Psoas muscle (tissue), 8 donors: Measurements from ENCODE around the gene MTOR. TPM values are rescaled to one million over a fixed set of nuclear protein-coding genes. Genes with fewer than 3 reads are reported as not detected.
"Not testable (repeated sequence)": the region's sequence is repeated elsewhere in the genome, so short reads cannot be mapped to it uniquely, and the experiment has no call there.

Experiments
- ATAC-seq, 4 donors: fragments of 200-7000 bp; cut with Tn5 transposase; one replicate each; pipeline ENCODE4 v1.9.1; 2020; ENCODE audit warnings: moderate library complexity in 3 of 4, mild to moderate bottlenecking in 2 of 4
- DNase-seq, 2 donors: peaks; one replicate each; pipeline ENCODE4 v3.0.0-alpha.2; 2020
- H3K27ac ChIP-seq: fragments of 200-600 bp; one replicate; pipeline ENCODE4 v1.8.0; 2022
- H3K27me3 ChIP-seq, 3 donors: fragments of 200-600 bp in 1 of 3; one replicate each; pipeline versions ENCODE4 v1.6.1 to v1.8.0; 2013 to 2022; ENCODE audit warnings: low read length in 2 of 3, mild to moderate bottlenecking in 2 of 3, moderate library complexity in 1 of 3; ENCODE audit not compliant: insufficient read depth in 3 of 3
- H3K36me3 ChIP-seq, 2 donors: fragments of 200-600 bp in 1 of 2; one replicate each; pipeline versions ENCODE4 v1.6.1 to v1.8.0; 2013 to 2022; ENCODE audit warnings: low read depth in 1 of 2, mild to moderate bottlenecking in 1 of 2, moderate library complexity in 1 of 2; ENCODE audit not compliant: insufficient read depth in 1 of 2
- H3K4me1 ChIP-seq: fragments of 200-600 bp; one replicate; pipeline ENCODE4 v1.8.0; 2022
- H3K4me3 ChIP-seq: fragments of 200-600 bp; one replicate; pipeline ENCODE4 v1.8.0; 2022; ENCODE audit warnings: mild to moderate bottlenecking
- H3K9me3 ChIP-seq: fragments of 200-600 bp; one replicate; pipeline ENCODE4 v1.8.0; 2022
- WGBS, 3 donors: extraction: QIAGEN DNeasy Blood & Tissue Kit; methylation state at CpG; one replicate each; pipeline versions ENCODE4 v1.1.6 to v1.1.7; 2013; 5-methylcytosine and 5-hydroxymethylcytosine counted together
- intact Hi-C, 2 donors: fragments of 100-400 bp; cut with DNase I; formaldehyde crosslinking; loops; one replicate each; pipeline versions ENCODE4 v1.11.0 to v1.14.2; 2022
- long read RNA-seq, 2 donors: library from polyadenylated mRNA; unstranded; transcript quantifications; one replicate each; pipeline ENCODE4 v2.0.0, GENCODE V29; 2021
- polyA plus RNA-seq, 3 donors: library from polyadenylated mRNA; stranded (reverse); fragments of 200-250 nt; gene quantifications; one replicate each; pipeline ENCODE4 v1.2.3, GENCODE V29; 2013
- total RNA-seq, 4 donors: library from RNA; stranded (reverse); fragmentation: NEBNext Ultra II Directional in 2 of 4; extraction: Animal tissue kit (Norgen Biotek cat#: 25700) in 2 of 4; gene quantifications; one replicate each; pipeline versions ENCODE4 v1.2.1 to v1.2.4, GENCODE V29; 2021 to 2023
- TF ChIP-seq, protein P1 (sequence below): fragments of 200-600 bp; IDR thresholded peaks from one replicate; pipeline ENCODE4 v1.8.0; 2022; ENCODE audit warnings: antibody characterized with exemption
- donor health status: healthy with polysubstance abuse.
- donor health status: DM: no; HTN: no; CAD: no; lungs with moderate emphysema.
- donor health status: Bipolar disorder and iron deficiency.
- donor health status: healthy.
- donor health status: DM: yes; HTN: yes; CAD: no.
- donor health status: DM: no; HTN: no; CAD: no.
- donor health status: DM: no; HTN: no; CAD: no.
- donor health status: DM: yes; HTN: yes; CAD: no.

MTOR gene
- total RNA-seq (10 to 100 TPM; 35.0 to 50.8 (median 47.1) TPM), polyA plus RNA-seq (10 to 100 TPM; 24.0 to 44.0 (median 33.7) TPM)
- long read RNA-seq, donor 1, full-length matches to known transcripts, result 1 of 19 reads
- long read RNA-seq, donor 1, partial matches to known transcripts, result 17 of 19 reads
- long read RNA-seq, donor 1, other reads (novel, unspliced or antisense), result 1 of 19 reads
- long read RNA-seq, donor 2, full-length matches to known transcripts, result 4 of 54 reads
- long read RNA-seq, donor 2, partial matches to known transcripts, result 36 of 54 reads
- long read RNA-seq, donor 2, other reads (novel, unspliced or antisense), result 14 of 54 reads

DNA sequence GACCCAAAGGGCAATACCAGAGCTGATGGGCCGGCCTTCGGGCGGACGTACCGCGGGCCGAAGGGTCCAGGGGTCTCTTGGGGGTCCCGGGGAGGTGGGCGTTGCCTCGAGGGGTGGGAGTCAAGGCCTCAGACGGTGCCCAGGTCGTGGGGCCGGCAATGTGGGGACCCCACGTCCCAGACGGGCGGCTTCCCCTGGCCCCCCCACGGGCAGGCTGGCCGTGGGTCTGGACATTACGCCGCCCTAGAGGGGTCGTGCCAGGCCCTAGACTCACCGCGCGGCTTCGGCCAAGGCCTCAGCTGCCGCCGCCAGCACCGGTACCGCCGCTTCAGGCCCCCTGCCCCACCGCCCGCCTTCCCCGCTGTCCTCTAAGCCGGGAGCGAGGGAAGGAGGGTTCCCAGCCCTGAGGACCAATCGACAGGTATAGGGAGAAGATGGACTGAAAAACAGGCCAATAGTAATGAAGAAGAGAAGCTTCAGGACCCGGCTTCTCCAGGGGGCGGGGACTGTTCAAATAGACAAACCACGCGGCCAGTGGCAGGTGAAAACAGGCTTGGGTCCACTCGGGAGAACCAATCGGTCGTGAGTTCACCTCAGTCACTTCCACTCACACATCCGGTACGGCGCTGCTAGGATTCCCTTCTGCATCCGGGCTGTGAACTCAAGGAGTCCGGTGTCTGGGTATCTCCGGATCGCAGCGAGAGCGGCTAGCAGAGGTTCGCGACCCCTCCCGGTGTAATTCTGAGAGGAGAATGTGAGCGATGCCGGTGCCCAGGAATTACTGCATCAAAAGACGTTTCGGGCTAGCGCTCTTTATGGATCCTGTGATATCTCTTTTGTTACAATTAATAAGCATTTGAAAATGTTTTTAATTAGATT, at the start of gene MTOR:
Gene MTOR (minus strand): TSS at position 381 of the 879 bp plus-strand sequence. CDS start 3,142 bp downstream, outside the sequence.
- DNase-seq, result peak; percentile 98
- TF ChIP-seq, protein P1, sequence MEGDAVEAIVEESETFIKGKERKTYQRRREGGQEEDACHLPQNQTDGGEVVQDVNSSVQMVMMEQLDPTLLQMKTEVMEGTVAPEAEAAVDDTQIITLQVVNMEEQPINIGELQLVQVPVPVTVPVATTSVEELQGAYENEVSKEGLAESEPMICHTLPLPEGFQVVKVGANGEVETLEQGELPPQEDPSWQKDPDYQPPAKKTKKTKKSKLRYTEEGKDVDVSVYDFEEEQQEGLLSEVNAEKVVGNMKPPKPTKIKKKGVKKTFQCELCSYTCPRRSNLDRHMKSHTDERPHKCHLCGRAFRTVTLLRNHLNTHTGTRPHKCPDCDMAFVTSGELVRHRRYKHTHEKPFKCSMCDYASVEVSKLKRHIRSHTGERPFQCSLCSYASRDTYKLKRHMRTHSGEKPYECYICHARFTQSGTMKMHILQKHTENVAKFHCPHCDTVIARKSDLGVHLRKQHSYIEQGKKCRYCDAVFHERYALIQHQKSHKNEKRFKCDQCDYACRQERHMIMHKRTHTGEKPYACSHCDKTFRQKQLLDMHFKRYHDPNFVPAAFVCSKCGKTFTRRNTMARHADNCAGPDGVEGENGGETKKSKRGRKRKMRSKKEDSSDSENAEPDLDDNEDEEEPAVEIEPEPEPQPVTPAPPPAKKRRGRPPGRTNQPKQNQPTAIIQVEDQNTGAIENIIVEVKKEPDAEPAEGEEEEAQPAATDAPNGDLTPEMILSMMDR, result peak; percentile 21
- Histone ChIP-seq H3K4me3 (peak within 1 kb of the TSS; percentile 100), H3K27me3 (no peaks in the 10 kb centered on the region), H3K9me3 (no peaks in the 10 kb centered on the region), H3K36me3 (peaks cover 5 to 28% of the 10 kb centered on the region in 2 donors), H3K4me1 (peaks cover 10% of the 10 kb centered on the region), H3K27ac (peak within 1 kb of the TSS; percentile 92)
- intact Hi-C loops, result no loop called here
- 0% methylated on average over 59 to 60 of the region's 60 CpGs for WGBS, 3 donors
- ATAC-seq, result peak; percentile 99 to 100 (median 99)

DNA sequence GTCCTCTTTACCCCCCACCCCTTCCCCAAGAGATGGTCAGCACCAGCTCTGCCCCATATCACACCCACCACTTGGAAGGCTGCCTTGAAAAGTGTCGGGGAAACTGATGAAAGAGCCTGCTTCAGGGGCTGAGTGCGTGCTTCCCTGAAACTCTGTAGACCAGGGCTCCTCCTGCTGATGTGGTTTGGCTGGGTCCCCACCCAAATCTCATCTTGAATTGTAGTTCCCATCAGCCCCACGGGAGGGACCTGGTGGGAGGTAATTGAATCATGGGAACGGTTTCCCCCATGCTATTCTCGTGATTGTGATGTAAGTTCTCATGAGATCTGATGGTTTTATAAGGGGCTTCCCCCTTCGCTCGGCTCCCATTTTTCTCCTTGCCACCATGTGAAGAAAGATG, 47.0 kb upstream of the MTOR start:
- TF ChIP-seq, protein P1, result no peak
- Histone ChIP-seq H3K4me3 (no peak overlapping the region), H3K27me3 (no peaks in the 10 kb centered on the region), H3K27ac (no peak overlapping the region), H3K9me3 (no peaks in the 10 kb centered on the region), H3K36me3 (no peaks in the 10 kb centered on the region), H3K4me1 (no peaks in the 10 kb centered on the region)
- DNase-seq (no peak), ATAC-seq (no peak)
- intact Hi-C loops, result no loop called here
- WGBS, 3 donors, result 84 to 89% (median 88%) methylated on average over 7 of the region's 7 CpGs

DNA sequence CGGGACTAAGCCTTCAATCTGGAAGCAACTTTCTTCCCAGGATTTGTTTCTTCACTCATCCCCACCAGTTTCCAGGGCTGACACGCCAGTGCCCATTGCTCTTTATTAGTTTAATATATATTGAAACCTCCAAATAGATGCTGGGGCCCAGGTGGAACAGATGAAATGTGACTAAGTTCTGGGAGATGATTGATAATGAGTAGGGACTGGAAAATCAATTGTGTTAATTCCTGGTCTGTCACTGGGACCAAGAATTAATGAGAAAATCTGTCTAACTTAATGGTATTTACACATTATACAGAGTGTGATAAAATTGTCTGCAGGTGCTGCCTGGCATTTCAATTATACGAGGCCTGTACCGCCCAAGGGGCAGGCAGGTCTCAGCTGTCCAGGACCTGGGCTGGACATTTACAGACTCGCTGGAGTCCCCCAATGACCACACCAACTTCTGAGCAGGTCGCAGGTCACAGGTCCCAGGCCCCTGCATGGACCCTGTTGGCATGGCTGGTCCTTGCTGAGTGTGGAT, 46.4 kb upstream of the MTOR start:
- TF ChIP-seq, protein P1, result no peak
- Histone ChIP-seq H3K27me3 (no peaks in the 10 kb centered on the region), H3K36me3 (no peaks in the 10 kb centered on the region), H3K4me1 (no peaks in the 10 kb centered on the region), H3K9me3 (no peaks in the 10 kb centered on the region), H3K27ac (no peak overlapping the region), H3K4me3 (no peak overlapping the region)
- WGBS, 3 donors, result 85 to 93% (median 87%) methylated on average over 6 of the region's 6 CpGs
- ATAC-seq, result no peak
- no peak for DNase-seq
- intact Hi-C loops, result no loop called here

DNA sequence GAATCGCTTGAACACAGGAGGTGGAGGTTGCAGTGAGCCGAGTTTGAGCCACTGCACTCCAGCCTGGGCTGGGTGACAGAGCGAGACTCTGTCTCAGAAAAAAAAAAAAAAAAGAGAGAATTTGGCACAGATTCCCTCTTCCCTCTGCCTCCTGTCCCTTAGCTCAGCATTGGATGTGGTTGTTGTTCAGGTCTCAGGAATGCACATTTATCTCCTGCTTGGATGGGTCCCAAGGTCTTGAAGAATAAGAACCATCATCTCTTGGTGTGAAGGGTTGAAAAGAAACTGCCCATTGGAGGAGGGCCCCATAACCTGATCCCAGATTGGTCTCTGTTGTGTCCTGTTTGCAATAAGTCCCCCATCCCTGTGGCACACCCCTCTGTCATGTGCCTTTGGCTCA, 45.5 kb upstream of the MTOR start:
- TF ChIP-seq, protein P1, result no peak
- Histone ChIP-seq H3K4me1 (no peaks in the 10 kb centered on the region), H3K36me3 (no peaks in the 10 kb centered on the region), H3K27me3 (no peaks in the 10 kb centered on the region), H3K9me3 (no peaks in the 10 kb centered on the region), H3K4me3 (no peak overlapping the region), H3K27ac (no peak overlapping the region)
- intact Hi-C loops, result no loop called here
- WGBS, 3 donors, result 78 to 81% (median 78%) methylated on average over 3 of the region's 3 CpGs
- ATAC-seq (no peak), DNase-seq (no peak)

DNA sequence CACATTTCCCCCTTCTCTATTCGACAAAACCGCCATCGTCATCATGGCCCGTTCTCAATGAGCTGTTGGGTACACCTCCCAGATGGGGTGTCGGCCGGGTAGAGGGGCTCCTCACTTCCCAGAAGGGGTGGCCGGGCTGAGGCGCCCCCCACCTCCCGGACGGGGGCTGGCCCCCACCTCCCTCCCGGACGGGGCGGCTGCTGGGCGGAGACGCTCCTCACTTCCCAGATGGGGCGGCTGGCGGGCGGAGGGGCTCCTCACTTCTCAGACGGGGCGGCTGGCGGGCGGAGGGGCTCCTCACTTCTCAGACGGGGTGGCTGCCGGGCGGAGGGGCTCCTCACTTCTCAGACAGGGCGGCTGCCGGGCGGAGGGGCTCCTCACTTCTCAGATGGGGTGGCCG, 43.2 kb upstream of the MTOR start:
- H3K27ac ChIP-seq, H3K9me3 ChIP-seq, H3K36me3 ChIP-seq, H3K4me1 ChIP-seq, intact Hi-C loops, H3K4me3 ChIP-seq, DNase-seq, H3K27me3 ChIP-seq, ATAC-seq: not testable (repeated sequence)
- 92 to 94% (median 92%) methylated on average over 19 to 29 of the region's 29 CpGs for WGBS, 3 donors
